Activated CD4-positive, alpha-beta memory T cell treated with anti-CD3 and anti-CD28 coated beads for 36 hours (primary cell): ENCODE results near the gene ANKRD13A. TPM values are rescaled to one million over a fixed set of nuclear protein-coding genes. Genes with fewer than 3 reads are reported as not detected.
A peak's percentile ranks its signal among the peaks of the same experiment; 100 is the strongest.
"Not testable (repeated sequence)": the region's sequence is repeated elsewhere in the genome, so short reads cannot be mapped to it uniquely, and the experiment has no call there.

Experiments used
- CTCF ChIA-PET: fragments of 350-600 bp; sonication (Branson Sonifier 250); formaldehyde crosslinking; loops from one replicate; lab custom pipeline; 2021; ENCODE audit warnings: antibody characterized with exemption, inconsistent platforms; lab: Charles Lee
- POLR2A ChIA-PET: fragments of 350-600 bp; sonication (Branson Sonifier 250); formaldehyde crosslinking; loops from one replicate; lab custom pipeline; 2021; ENCODE audit warnings: antibody characterized with exemption; lab: Charles Lee
- DNase-seq: peaks from one replicate; pipeline ENCODE4 v3.0.0-alpha.2; 2020
- H3K27ac Mint-ChIP-seq: one replicate; pipeline ENCODE4 v1.8.0; 2021; ENCODE audit warnings: mixed read lengths
- H3K27me3 Mint-ChIP-seq: one replicate; pipeline ENCODE4 v1.8.0; 2021; ENCODE audit warnings: mixed read lengths
- H3K36me3 Mint-ChIP-seq: one replicate; pipeline ENCODE4 v1.8.0; 2021; ENCODE audit warnings: mixed read lengths
- H3K4me1 Mint-ChIP-seq: one replicate; pipeline ENCODE4 v1.8.0; 2021; ENCODE audit warnings: low read depth, mixed read lengths
- H3K4me3 Mint-ChIP-seq: one replicate; pipeline ENCODE4 v1.8.0; 2021; ENCODE audit warnings: mild to moderate bottlenecking, mixed read lengths
- H3K9me3 Mint-ChIP-seq: one replicate; pipeline ENCODE4 v1.8.0; 2021; ENCODE audit warnings: mixed read lengths
- intact Hi-C: fragments of 100-400 bp; cut with micrococcal nuclease; formaldehyde crosslinking; loops from one replicate; pipeline ENCODE4 v1.15.1; 2023
- total RNA-seq, 2 experiments: library from RNA; stranded (reverse); gene quantifications; one replicate each; pipeline ENCODE4 v1.2.3, GENCODE V29; 2021

The ANKRD13A gene
- total RNA-seq, 2 experiments from 2014 or later: 45.0 to 46.6 TPM

- Mint-ChIP-seq H3K9me3 (no peaks in the 10 kb centered on the region), H3K4me3 (no peak overlapping the region), H3K36me3 (peaks cover 12% of the 10 kb centered on the region), H3K4me1 (peaks cover 29% of the 10 kb centered on the region), H3K27ac (no peak overlapping the region), H3K27me3 (no peaks in the 10 kb centered on the region)
- intact Hi-C loops: no loop called here
- POLR2A ChIA-PET: no interaction called here
- CTCF ChIA-PET: interaction anchor here (0.7 to 1.0 kb wide), 2 partner anchors 31 to 33 kb away, joined by 3 read pairs; no protein-coding TSS in a partner anchor
- DNase-seq: no peak
Measured at GRCh38 chr12:110068654-110069053, 69.4 kb downstream of the ANKRD13A start.

GRCh38 chr12:110071504-110071903 lies 72.3 kb downstream of the ANKRD13A start:
- CTCF ChIA-PET: interaction anchor here (1.2 kb wide), 1 partner anchor 23 kb away, joined by 3 read pairs; the partner anchor contains the start of gene C12orf76
- H3K27me3 Mint-ChIP-seq: no peaks in the 10 kb centered on the region
- H3K27ac Mint-ChIP-seq: no peak overlapping the region
- H3K4me3 Mint-ChIP-seq: peak overlapping the region; percentile 83
- peaks cover 33% of the 10 kb centered on the region for H3K4me1 Mint-ChIP-seq
- POLR2A ChIA-PET: interaction anchor here (1.0 kb wide), 1 partner anchor 16 kb away, joined by 3 read pairs; no protein-coding TSS in a partner anchor
- DNase-seq: no peak
- H3K36me3 Mint-ChIP-seq: peaks cover 10% of the 10 kb centered on the region
- H3K9me3 Mint-ChIP-seq: no peaks in the 10 kb centered on the region
- intact Hi-C loops: no loop called here

GRCh38 chr12:110071967-110072366 lies 72.7 kb downstream of the ANKRD13A start:
- ChIA-PET POLR2A (interaction anchor here (0.6 kb wide), 1 partner anchor 1594 kb away, joined by 4 read pairs; no protein-coding TSS in a partner anchor), CTCF (interaction anchor here (1.2 kb wide), 1 partner anchor 24 kb away, joined by 3 read pairs; the partner anchor contains the start of gene C12orf76)
- Mint-ChIP-seq H3K9me3 (no peaks in the 10 kb centered on the region), H3K4me3 (peak overlapping the region; percentile 83), H3K27ac (no peak overlapping the region), H3K4me1 (peaks cover 36% of the 10 kb centered on the region), H3K36me3 (peaks cover 10% of the 10 kb centered on the region), H3K27me3 (no peaks in the 10 kb centered on the region)
- intact Hi-C loops: no loop called here
- no peak for DNase-seq

- intact Hi-C loops, H3K9me3 Mint-ChIP-seq, H3K36me3 Mint-ChIP-seq, DNase-seq, CTCF ChIA-PET, H3K27me3 Mint-ChIP-seq: not testable (repeated sequence)
- POLR2A ChIA-PET: interaction anchor here (0.6 kb wide), 1 partner anchor 1593 kb away, joined by 4 read pairs; no protein-coding TSS in a partner anchor
- peaks cover 38% of the 10 kb centered on the region for H3K4me1 Mint-ChIP-seq
- peak overlapping the region; percentile 76 for H3K27ac Mint-ChIP-seq
- H3K4me3 Mint-ChIP-seq: peak overlapping the region; percentile 83
Measured at GRCh38 chr12:110072636-110073035, 73.4 kb downstream of the ANKRD13A start.

- intact Hi-C loops: no loop called here
- Mint-ChIP-seq H3K27me3 (no peaks in the 10 kb centered on the region), H3K4me1 (peaks cover 42% of the 10 kb centered on the region), H3K36me3 (peaks cover 10% of the 10 kb centered on the region), H3K27ac (peak overlapping the region; percentile 76), H3K4me3 (peak overlapping the region; percentile 83), H3K9me3 (no peaks in the 10 kb centered on the region)
- POLR2A ChIA-PET: interaction anchor here (1.0 kb wide), 1 partner anchor 13 kb away, joined by 5 read pairs; no protein-coding TSS in a partner anchor
- CTCF ChIA-PET: interaction anchor here (1.0 to 1.2 kb wide), 2 partner anchors 139 to 358 kb away, joined by 3 to 5 read pairs; no protein-coding TSS in a partner anchor
- DNase-seq: peak; percentile 59
Measured at GRCh38 chr12:110073049-110073831, 74.0 kb downstream of the ANKRD13A start.

- peaks cover 49% of the 10 kb centered on the region for H3K4me1 Mint-ChIP-seq
Measured at GRCh38 chr12:110074089-110074488, 74.9 kb downstream of the ANKRD13A start.

GRCh38 chr12:110075880-110076279 lies 76.7 kb downstream of the ANKRD13A start:
- H3K36me3 Mint-ChIP-seq: peaks cover 10% of the 10 kb centered on the region
- no peaks in the 10 kb centered on the region for H3K27me3 Mint-ChIP-seq
- ChIA-PET CTCF (no interaction called here), POLR2A (no interaction called here)
- intact Hi-C loops: no loop called here
- no peak overlapping the region for H3K4me3 Mint-ChIP-seq
- H3K27ac Mint-ChIP-seq: no peak overlapping the region
- DNase-seq: no peak
- no peaks in the 10 kb centered on the region for H3K9me3 Mint-ChIP-seq
- H3K4me1 Mint-ChIP-seq: peaks cover 64% of the 10 kb centered on the region

More at GRCh38 chr12:110074089-110074488, 74.9 kb downstream of the ANKRD13A start:
- H3K36me3 Mint-ChIP-seq: peaks cover 10% of the 10 kb centered on the region
- POLR2A ChIA-PET: interaction anchor here (1.0 kb wide), 1 partner anchor 14 kb away, joined by 5 read pairs; no protein-coding TSS in a partner anchor
- intact Hi-C loops: no loop called here
- peak overlapping the region; percentile 76 for H3K27ac Mint-ChIP-seq
- H3K9me3 Mint-ChIP-seq: no peaks in the 10 kb centered on the region
- no peaks in the 10 kb centered on the region for H3K27me3 Mint-ChIP-seq
- H3K4me3 Mint-ChIP-seq: no peak overlapping the region
- CTCF ChIA-PET: interaction anchor here (1.0 to 1.2 kb wide), 2 partner anchors 140 to 358 kb away, joined by 3 to 5 read pairs; no protein-coding TSS in a partner anchor
- DNase-seq: no peak

- no peaks in the 10 kb centered on the region for H3K36me3 Mint-ChIP-seq
- no peak for DNase-seq
- ChIA-PET CTCF (no interaction called here), POLR2A (no interaction called here)
- H3K4me3 Mint-ChIP-seq: no peak overlapping the region
- H3K27ac Mint-ChIP-seq: peak overlapping the region; percentile 54
- no peaks in the 10 kb centered on the region for H3K27me3 Mint-ChIP-seq
- H3K9me3 Mint-ChIP-seq: no peaks in the 10 kb centered on the region
- H3K4me1 Mint-ChIP-seq: peaks cover 50% of the 10 kb centered on the region
- intact Hi-C loops: loop anchor here (2.0 kb wide), 1 partner anchor 17 kb away; no protein-coding TSS in a partner anchor
Measured at GRCh38 chr12:110077800-110078199, 78.6 kb downstream of the ANKRD13A start.

GRCh38 chr12:110079477-110080400 lies 80.5 kb downstream of the ANKRD13A start:
- ChIA-PET POLR2A (interaction anchor here (0.9 to 1.7 kb wide), 5 partner anchors 20 to 389 kb away, joined by 3 to 5 read pairs (median 4); partner anchors contain the start of genes FAM216A and GPN3), CTCF (interaction anchor here (0.8 to 1.9 kb wide), 3 partner anchors 20 to 352 kb away, joined by 4 to 6 read pairs (median 5); no protein-coding TSS in a partner anchor)
- intact Hi-C loops: loop anchor here (1.0 to 2.0 kb wide), 4 partner anchors 19 to 39 kb away; partner anchors contain the start of gene C12orf76
- peak; percentile 85 for DNase-seq
- no peaks in the 10 kb centered on the region for H3K9me3 Mint-ChIP-seq
- no peaks in the 10 kb centered on the region for H3K36me3 Mint-ChIP-seq
- H3K27ac Mint-ChIP-seq: peak overlapping the region; percentile 97
- peaks cover 31% of the 10 kb centered on the region for H3K4me1 Mint-ChIP-seq
- no peaks in the 10 kb centered on the region for H3K27me3 Mint-ChIP-seq
- H3K4me3 Mint-ChIP-seq: peak overlapping the region; percentile 40

- POLR2A ChIA-PET: interaction anchor here (0.9 to 1.7 kb wide), 4 partner anchors 21 to 388 kb away, joined by 3 to 5 read pairs (median 4); partner anchors contain the start of genes FAM216A and GPN3
- no peak for DNase-seq
- Mint-ChIP-seq H3K9me3 (no peaks in the 10 kb centered on the region), H3K4me1 (peaks cover 31% of the 10 kb centered on the region), H3K27ac (peak overlapping the region; percentile 69), H3K36me3 (no peaks in the 10 kb centered on the region), H3K27me3 (no peaks in the 10 kb centered on the region), H3K4me3 (no peak overlapping the region)
- CTCF ChIA-PET: interaction anchor here (0.9 to 1.9 kb wide), 2 partner anchors 19 to 351 kb away, joined by 5 to 6 read pairs; no protein-coding TSS in a partner anchor
- intact Hi-C loops: no loop called here
Measured at GRCh38 chr12:110080410-110080809, 81.2 kb downstream of the ANKRD13A start.
